ENCODE measurements around the gene NTN1. TPM values are rescaled to one million over a fixed set of nuclear protein-coding genes. Genes with fewer than 3 reads are reported as not detected.

Gene NTN1
- total RNA-seq, 1 experiment from 2014 or later = 1.2 TPM

DNA sequence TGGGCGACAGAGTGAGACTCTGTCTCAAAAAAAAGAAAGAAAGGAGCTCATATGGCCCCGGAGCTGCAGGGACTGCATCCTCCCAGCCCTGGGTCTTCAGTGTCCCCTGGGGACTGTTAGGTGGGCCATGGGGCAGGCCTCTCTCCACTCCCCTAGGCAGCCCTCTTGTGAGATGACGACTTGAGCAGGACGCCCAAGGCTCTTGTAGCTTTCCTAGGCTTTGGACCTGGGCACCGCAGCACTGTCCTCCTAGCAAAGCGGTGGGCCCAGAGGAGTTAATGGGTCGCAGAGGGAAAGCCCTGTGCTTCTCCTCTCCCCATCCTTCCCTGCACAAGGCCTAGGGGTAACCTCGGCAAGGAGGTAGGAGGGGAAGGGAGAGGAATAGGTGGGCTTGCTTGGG, 202.2 kb downstream of the NTN1 start:
- H2AFZ ChIP-seq (ENCODE audit: low read length) = no peak overlapping the region
- no peaks in the 10 kb centered on the region for H3K9me3 ChIP-seq (ENCODE audit: control insufficient read depth, low read depth, low read length)
- WGBS (ENCODE audit: extremely low coverage, insufficient read length, low lambda C conversion rate) = no CpG with 5 or more reads among the region's 8 CpGs
- H3K4me1 ChIP-seq (ENCODE audit: insufficient read depth, low read length) = no peaks in the 10 kb centered on the region; the same call in 1 of the 2 replicates
- no peaks in the 10 kb centered on the region for H3K23me2 ChIP-seq (ENCODE audit: insufficient read length, low read depth, low read length, poor library complexity, severe bottlenecking)
- H3K27me3 Mint-ChIP-seq (ENCODE audit: low read depth) = no peaks in the 10 kb centered on the region; the same call in 1 of the 2 replicates
- peaks cover 24 to 29% of the 10 kb centered on the region in 2 experiments for H3K4me1 Mint-ChIP-seq
- H4K91ac ChIP-seq (ENCODE audit: insufficient read length, low read depth, low read length) = no peak overlapping the region
- H3K79me2 ChIP-seq (ENCODE audit: insufficient read depth, low read length) = no peaks in the 10 kb centered on the region
- no peak overlapping the region for H3T11ph ChIP-seq (ENCODE audit: low read length)
- H4K8ac ChIP-seq (replicated peaks; ENCODE audit: insufficient read length, low read depth, low read length) = no peak overlapping the region
- H3K23ac ChIP-seq (ENCODE audit: insufficient read length, low read depth, low read length) = no peak overlapping the region
- peak overlapping the region in 1 of 3 experiments; percentile 28; a peak in 1 of 7 replicates for H3K27ac Mint-ChIP-seq
- no peak for TF ChIP-seq CTCF (conservative IDR thresholded peaks at IDR 0.05)
- no peak overlapping the region for H3K27ac ChIP-seq (ENCODE audit: insufficient read length, low read depth, low read length)
- H4K5ac ChIP-seq (ENCODE audit: insufficient read length, low read depth, low read length) = no peak overlapping the region
- peaks cover 6% of the 10 kb centered on the region for H4K20me1 ChIP-seq (ENCODE audit: control insufficient read depth, insufficient read depth, insufficient read length)
- no peak overlapping the region for H3K18ac ChIP-seq (ENCODE audit: insufficient read length, low read depth, low read length)
- H3K79me1 ChIP-seq (ENCODE audit: insufficient read depth, low read depth, low read length, poor library complexity, severe bottlenecking) = no peaks in the 10 kb centered on the region
- H3K4me2 ChIP-seq (ENCODE audit: insufficient read depth, insufficient read length, low read length) = no peak overlapping the region
- DNase-seq = no peak
- H2BK15ac ChIP-seq (ENCODE audit: low read depth, low read length) = no peak overlapping the region
- no peaks in the 10 kb centered on the region for H3K36me3 Mint-ChIP-seq (ENCODE audit: insufficient read depth in 1 of 3, low read depth in 3 of 3)
- no peaks in the 10 kb centered on the region for H3K9me3 Mint-ChIP-seq
- no peak overlapping the region for H3K4me3 Mint-ChIP-seq
- H2BK120ac ChIP-seq (ENCODE audit: low read depth, low read length, poor library complexity, severe bottlenecking) = no peak overlapping the region
- no peak overlapping the region for H2AK5ac ChIP-seq (ENCODE audit: insufficient read length, low read length)
- no peak overlapping the region for H3K4ac ChIP-seq (ENCODE audit: low read depth, low read length)
- H3K56ac ChIP-seq (ENCODE audit: insufficient read length, low read depth, low read length) = no peak overlapping the region
- no peak overlapping the region for H3K9ac ChIP-seq (ENCODE audit: extremely low read depth, insufficient read length, low read length)
- no peak overlapping the region for H2BK12ac ChIP-seq (ENCODE audit: insufficient read length, low read depth, low read length)
- no peak overlapping the region for H2BK20ac ChIP-seq (ENCODE audit: low read depth, low read length, poor library complexity, severe bottlenecking)
- H3K14ac ChIP-seq (ENCODE audit: insufficient read depth, low read length) = no peak overlapping the region
- no peak overlapping the region for H2BK5ac ChIP-seq (ENCODE audit: insufficient read length, low read length)
- H3K27me3 ChIP-seq (ENCODE audit: insufficient read depth, low read length) = no peaks in the 10 kb centered on the region
